MCF 10A (cell line): Measurements from ENCODE around the gene HLA-DMA. TPM values are rescaled to one million over a fixed set of nuclear protein-coding genes. Genes with fewer than 3 reads are reported as not detected.

Experiments
- BruUV-seq: library from RNA; stranded (reverse); fragments of 400-500 nt; replicated peaks from 2 replicates; lab custom pipeline; 2021; lab: Mats Ljungman, UMichigan
- CTCF ChIA-PET: fragments of 300-600 bp; sonication (Branson Sonifier 250); formaldehyde crosslinking; extraction: SDS; loops from one replicate; lab custom pipeline; 2021; ENCODE audit warnings: antibody characterized with exemption, inconsistent platforms; lab: Yijun Ruan, JAX
- POLR2A ChIA-PET: fragments of 300-600, 350-650 bp; sonication (Branson Sonifier 250); formaldehyde crosslinking; extraction: SDS; loops from one replicate; lab custom pipeline; 2020; ENCODE audit warnings: antibody characterized with exemption, inconsistent platforms; lab: Yijun Ruan, JAX
- DNase-seq: peaks from one replicate; pipeline ENCODE4 v3.0.0-alpha.2; 2018; ENCODE audit not compliant: unreplicated experiment
- H3K27ac Mint-ChIP-seq: one replicate; pipeline ENCODE4 v1.8.0; 2022; ENCODE audit warnings: mild to moderate bottlenecking, low read depth, mixed read lengths; ENCODE audit not compliant: unreplicated experiment
- H3K27me3 Mint-ChIP-seq: one replicate; pipeline ENCODE4 v1.8.0; 2022; ENCODE audit warnings: mixed read lengths; ENCODE audit not compliant: insufficient read depth, unreplicated experiment
- H3K36me3 Mint-ChIP-seq: one replicate; pipeline ENCODE4 v1.8.0; 2022; ENCODE audit warnings: mild to moderate bottlenecking, moderate library complexity, mixed read lengths; ENCODE audit not compliant: insufficient read depth, unreplicated experiment
- H3K4me1 Mint-ChIP-seq: one replicate; pipeline ENCODE4 v1.8.0; 2022; ENCODE audit warnings: mixed read lengths; ENCODE audit not compliant: insufficient read depth, unreplicated experiment
- H3K4me3 Mint-ChIP-seq: one replicate; pipeline ENCODE4 v1.8.0; 2022; ENCODE audit warnings: mild to moderate bottlenecking, moderate library complexity, mixed read lengths; ENCODE audit not compliant: unreplicated experiment
- H3K9me3 Mint-ChIP-seq: one replicate; pipeline ENCODE4 v1.8.0; 2022; ENCODE audit warnings: mixed read lengths; ENCODE audit not compliant: unreplicated experiment
- CTCF ChIP-seq: fragments of 200-600 bp; IDR thresholded peaks from one replicate; pipeline ENCODE4 v1.8.0; 2022; ENCODE audit warnings: antibody characterized with exemption, mild to moderate bottlenecking; ENCODE audit not compliant: unreplicated experiment
- intact Hi-C: fragments of 100-400 bp; cut with micrococcal nuclease; formaldehyde crosslinking; loops from 2 replicates; pipeline ENCODE4 v1.14.1; 2022
- total RNA-seq: library from RNA; stranded (reverse); gene quantifications from 2 replicates; pipeline ENCODE4 v1.2.3, GENCODE V29; 2022

Gene HLA-DMA
- total RNA-seq, 1 experiment from 2014 or later = 2.4 TPM

- ChIA-PET POLR2A (interaction anchor here (0.6 to 10.4 kb wide), 28 partner anchors 11 to 1315 kb away, joined by 3 to 245 read pairs (median 4); partner anchors contain the start of genes BAG6, HLA-DMA, HLA-DMB and PFDN6), CTCF (interaction anchor here (0.7 to 6.2 kb wide), 22 partner anchors 9 to 284 kb away, joined by 3 to 59 read pairs (median 4); partner anchors contain the start of genes HLA-DMA and TAP2)
- Mint-ChIP-seq H3K4me3 (peak overlapping the region; percentile 90), H3K36me3 (peaks cover 25% of the 10 kb centered on the region), H3K27ac (peak overlapping the region; percentile 99), H3K9me3 (no peaks in the 10 kb centered on the region), H3K4me1 (peaks cover 41% of the 10 kb centered on the region), H3K27me3 (no peaks in the 10 kb centered on the region)
- intact Hi-C loops = loop anchor here (1.0 to 5.0 kb wide), 2 partner anchors 34 to 125 kb away; partner anchors contain the start of gene PSMB8
- DNase-seq = peak; percentile 76
- peak; percentile 39 for TF ChIP-seq CTCF
- no TSS peak for BruUV-seq
These were observed 14.5 kb upstream of the HLA-DMA start for GRCh38 chr6:32967151-32968091.

GRCh38 chr6:32964776-32965175 is 11.9 kb upstream of the HLA-DMA start:
- Mint-ChIP-seq H3K27me3 (no peaks in the 10 kb centered on the region), H3K4me3 (no peak overlapping the region), H3K36me3 (peaks cover 4% of the 10 kb centered on the region), H3K9me3 (no peaks in the 10 kb centered on the region), H3K27ac (no peak overlapping the region), H3K4me1 (peaks cover 34% of the 10 kb centered on the region)
- intact Hi-C loops = loop anchor here (5.0 kb wide), 1 partner anchor 122 kb away; the partner anchor contains the start of gene PSMB8
- DNase-seq = no peak
- CTCF ChIA-PET = interaction anchor here (1.7 to 4.2 kb wide), 4 partner anchors 11 to 31 kb away, joined by 6 to 55 read pairs (median 18); partner anchors contain the start of gene HLA-DMA
- POLR2A ChIA-PET = interaction anchor here (2.0 kb wide), 1 partner anchor 11 kb away, joined by 9 read pairs; the partner anchor contains the start of gene HLA-DMA
- no TSS peak for BruUV-seq
- no peak for TF ChIP-seq CTCF

GRCh38 chr6:32963866-32964265 is 11.0 kb upstream of the HLA-DMA start:
- H3K36me3 Mint-ChIP-seq = peaks cover 4% of the 10 kb centered on the region
- no peak overlapping the region for H3K27ac Mint-ChIP-seq
- BruUV-seq = no TSS peak
- DNase-seq = no peak
- intact Hi-C loops = no loop called here
- CTCF ChIA-PET = interaction anchor here (0.8 to 3.4 kb wide), 5 partner anchors 10 to 78 kb away, joined by 4 to 22 read pairs (median 6); partner anchors contain the start of gene HLA-DMA
- TF ChIP-seq CTCF = no peak
- H3K9me3 Mint-ChIP-seq = no peaks in the 10 kb centered on the region
- no peak overlapping the region for H3K4me3 Mint-ChIP-seq
- peaks cover 34% of the 10 kb centered on the region for H3K4me1 Mint-ChIP-seq
- no peaks in the 10 kb centered on the region for H3K27me3 Mint-ChIP-seq
- POLR2A ChIA-PET = interaction anchor here (1.4 to 2.0 kb wide), 3 partner anchors 8 to 11 kb away, joined by 5 to 11 read pairs (median 9); partner anchors contain the start of gene HLA-DMA
